GM18505 (cell line): ENCODE results near the gene SARNP.

Experiments
- ATAC-seq: cut with Tn5 transposase; IDR thresholded peaks from one replicate; pipeline ENCODE4 v1.9.1; 2021; ENCODE audit not compliant: unreplicated experiment
- POLR2A ChIP-seq: IDR thresholded peaks from 4 replicates; pipeline ENCODE4 v1.6.1; 2011; ENCODE audit warnings: borderline replicate concordance; ENCODE audit not compliant: insufficient read depth, insufficient read length; ENCODE audit errors: extremely low read depth

The SARNP gene

DNA sequence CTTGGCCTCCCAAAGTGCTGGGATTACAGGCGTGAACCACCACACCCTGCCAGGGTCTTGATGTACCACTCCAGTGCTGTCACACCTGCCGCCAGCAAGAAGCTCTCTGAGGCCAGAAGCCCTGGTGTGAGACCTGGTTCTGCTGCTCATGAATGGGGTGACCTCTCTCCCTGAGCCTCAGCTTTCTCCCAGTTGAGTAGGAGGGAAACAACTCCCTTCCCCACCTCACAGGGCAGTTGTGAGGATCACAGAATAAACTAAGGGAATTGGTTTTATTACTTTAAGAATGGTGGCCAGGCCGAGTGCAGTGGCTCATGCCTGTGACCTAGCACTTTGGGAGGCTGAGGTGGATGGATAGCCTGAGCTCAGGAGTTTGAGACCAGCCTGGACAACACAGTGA, 82.9 kb downstream of the SARNP start:
- TF ChIP-seq POLR2A = no peak
- ATAC-seq = no peak

GRCh38 chr12:55733858-55734257, 83.7 kb downstream of the SARNP start:
- ATAC-seq = no peak
- TF ChIP-seq POLR2A = no peak

- no peak for TF ChIP-seq POLR2A
- ATAC-seq = no peak
These were observed 84.4 kb downstream of the SARNP start for GRCh38 chr12:55733021-55733555.

GRCh38 chr12:55732288-55732687, 85.2 kb downstream of the SARNP start:
- no peak for ATAC-seq
- no peak for TF ChIP-seq POLR2A

DNA sequence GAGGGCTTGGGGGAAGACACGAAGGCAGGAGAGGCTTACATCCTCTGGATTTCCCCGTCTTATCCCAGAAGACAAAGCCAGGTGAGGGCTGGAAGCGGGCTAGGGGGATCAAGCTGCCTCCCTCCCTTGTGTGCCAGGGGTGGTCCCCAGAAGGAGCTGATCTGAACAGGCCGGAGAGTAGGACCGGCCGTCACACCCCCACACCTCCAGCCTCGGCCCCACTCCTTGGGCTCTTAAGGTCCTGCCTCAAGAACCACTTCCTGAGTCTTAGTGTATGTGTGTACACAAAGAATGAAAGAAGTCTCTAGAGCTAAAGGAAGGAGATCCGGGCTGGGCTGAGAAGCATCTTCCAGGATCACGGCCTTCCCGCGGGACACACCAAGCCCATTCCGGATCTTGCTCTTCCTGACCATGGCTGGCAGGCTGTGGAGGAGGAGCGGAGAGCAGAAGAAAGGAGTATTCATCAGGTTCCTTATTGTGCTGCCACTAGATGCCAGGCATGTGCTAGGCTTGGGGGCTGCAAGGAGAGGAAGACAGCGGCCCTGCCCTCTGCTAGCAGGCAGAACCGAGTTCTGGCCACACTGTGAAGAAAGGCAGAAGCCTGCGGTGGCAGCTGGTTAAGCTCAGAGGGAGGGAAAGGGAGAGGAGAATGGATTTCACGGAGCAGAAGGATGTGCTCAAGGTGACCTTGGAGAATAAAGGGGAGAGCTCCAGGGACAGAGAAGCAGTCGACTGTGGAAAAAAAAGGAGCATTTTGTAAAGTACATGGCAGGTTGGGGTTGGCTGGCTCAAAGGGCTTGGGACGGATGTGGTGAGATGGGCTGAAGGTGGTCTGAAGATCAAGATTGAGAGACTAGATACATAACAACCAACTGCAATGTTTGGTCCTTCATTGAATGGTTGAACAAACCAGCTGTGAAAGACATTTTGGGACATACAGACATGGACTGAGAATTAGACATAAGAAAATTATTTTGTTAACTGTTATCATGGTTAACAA, 87.4 kb downstream of the SARNP start:
- peak; percentile 43 for ATAC-seq
- no peak for TF ChIP-seq POLR2A

DNA sequence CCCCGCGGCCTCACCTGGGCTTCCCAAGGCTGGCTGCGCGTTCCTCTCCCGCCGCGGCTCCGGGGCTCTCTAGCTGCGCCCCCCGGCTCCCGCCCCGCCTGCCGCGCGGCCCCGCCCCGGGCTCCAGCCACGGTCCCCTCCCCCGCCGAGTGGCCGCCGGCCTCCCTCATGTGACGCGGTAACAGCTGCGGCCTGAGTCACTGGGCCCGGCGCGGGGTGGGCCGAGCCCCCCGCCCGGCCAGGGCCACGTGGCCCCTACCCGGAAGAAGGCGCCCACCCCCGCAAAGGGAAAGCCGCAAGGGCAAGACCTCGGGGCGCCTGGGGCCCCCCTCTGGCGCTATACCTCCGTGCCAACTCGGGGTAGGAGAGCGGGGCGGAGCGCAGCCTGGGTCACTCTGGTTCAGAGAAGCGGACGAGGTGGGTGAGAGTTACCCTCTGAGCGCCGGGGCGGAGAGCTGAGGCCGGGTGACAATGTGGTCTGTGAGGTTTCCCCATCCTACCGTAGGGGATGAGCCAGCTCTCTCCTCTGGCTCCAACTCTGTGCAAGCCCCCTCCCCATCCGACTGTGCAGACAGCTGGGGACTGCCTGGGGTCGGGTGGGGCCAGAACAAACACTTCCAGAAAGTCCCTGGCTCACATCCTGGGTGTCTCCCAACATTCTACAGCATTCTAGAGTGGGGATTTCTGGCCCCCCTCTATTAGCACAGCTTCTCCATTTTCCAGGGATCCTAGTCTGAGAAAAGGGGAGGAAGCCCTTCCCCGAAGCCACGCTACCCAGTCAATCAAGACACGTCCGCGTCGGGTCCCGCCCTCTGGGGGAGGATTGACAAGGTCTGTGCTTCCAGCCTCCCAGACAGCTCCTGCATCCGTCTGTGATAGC, 88.3 kb downstream of the SARNP start, which contains the start of gene CD63:
Gene CD63, minus strand, starts transcription at position 71 of the 880 bp plus-strand sequence. CDS start 668 bp downstream, outside the sequence.
- peak; percentile 74 for TF ChIP-seq POLR2A
- ATAC-seq = peak; percentile 69

DNA sequence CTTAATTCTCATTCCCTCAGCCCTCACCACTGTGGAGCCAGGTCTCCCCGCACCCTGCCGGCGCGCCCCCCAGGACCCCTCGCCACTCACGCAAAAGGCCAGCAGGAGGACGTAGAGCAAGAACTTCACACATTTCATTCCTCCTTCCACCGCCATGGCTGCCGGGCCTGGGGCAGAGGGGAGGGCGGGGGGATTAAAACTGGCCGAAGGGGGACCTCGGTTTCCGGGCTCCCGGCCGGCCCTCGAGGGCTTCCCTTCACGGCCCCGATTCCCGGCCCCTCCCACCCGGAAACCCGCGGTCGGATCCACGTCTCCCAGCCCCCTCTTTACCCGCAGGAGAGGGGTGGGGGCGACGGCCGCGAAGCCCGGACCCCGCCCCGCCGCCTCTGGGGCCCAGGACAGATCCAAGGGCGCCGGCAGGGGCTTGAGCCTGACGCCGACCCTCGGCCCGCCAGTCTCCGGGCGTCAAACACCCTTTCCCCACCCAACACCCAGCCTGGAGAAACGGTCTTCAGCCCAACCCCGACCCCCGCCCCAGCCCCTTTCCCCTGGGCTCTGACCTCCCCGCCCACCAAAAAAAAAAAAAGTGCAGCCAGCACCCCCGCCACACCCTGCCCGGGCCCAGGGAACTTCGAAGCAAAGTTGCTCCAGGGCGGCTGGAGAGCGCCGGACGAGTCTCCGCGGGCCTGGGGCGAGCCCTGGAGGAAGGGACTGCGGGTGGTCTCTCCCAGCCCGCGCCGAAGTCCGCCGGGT, 89.2 kb downstream of the SARNP start:
- peak; percentile 7 for ATAC-seq
- no peak for TF ChIP-seq POLR2A

- TF ChIP-seq POLR2A = no peak
- no peak for ATAC-seq
These were observed 89.8 kb downstream of the SARNP start for GRCh38 chr12:55727643-55728185.

- ATAC-seq = no peak
- no peak for TF ChIP-seq POLR2A
These were observed 90.6 kb downstream of the SARNP start for GRCh38 chr12:55726971-55727370.

DNA sequence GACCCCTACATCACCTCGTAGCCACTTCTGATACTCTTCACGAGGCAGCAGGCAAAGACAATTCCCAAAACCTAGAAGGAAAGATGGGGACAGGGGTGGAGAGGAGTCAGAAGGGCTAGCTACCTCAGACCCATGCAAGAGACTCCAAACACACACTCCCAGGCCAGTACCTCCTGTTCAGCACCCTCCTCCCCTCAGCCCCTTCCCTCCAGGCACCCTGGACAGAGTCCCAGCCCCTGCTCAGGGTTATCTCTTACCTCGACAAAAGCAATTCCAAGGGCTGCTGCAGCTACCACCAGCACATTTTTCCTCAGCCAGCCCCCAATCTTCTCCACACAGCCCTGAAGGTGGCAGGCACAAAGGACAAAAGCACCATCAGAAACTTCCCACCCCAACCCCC, 92.0 kb downstream of the SARNP start:
- ATAC-seq = no peak
- TF ChIP-seq POLR2A = no peak

GRCh38 chr12:55724940-55725309, 92.6 kb downstream of the SARNP start:
- no peak for TF ChIP-seq POLR2A
- no peak for ATAC-seq

- no peak for ATAC-seq
- TF ChIP-seq POLR2A = no peak
These were observed 93.1 kb downstream of the SARNP start for GRCh38 chr12:55724226-55724939.
